ENCODE data around the gene TMTC2.

The TMTC2 gene

GRCh38 chr12:83142914-83143313, 456.2 kb downstream of the TMTC2 start:
- no peak for TF ChIP-seq CTCF (IDR thresholded peaks at IDR 0.05; ENCODE audit: extremely low read depth, missing control alignments)
- DNase-seq (ENCODE audit: low spot score) = no peak

DNA sequence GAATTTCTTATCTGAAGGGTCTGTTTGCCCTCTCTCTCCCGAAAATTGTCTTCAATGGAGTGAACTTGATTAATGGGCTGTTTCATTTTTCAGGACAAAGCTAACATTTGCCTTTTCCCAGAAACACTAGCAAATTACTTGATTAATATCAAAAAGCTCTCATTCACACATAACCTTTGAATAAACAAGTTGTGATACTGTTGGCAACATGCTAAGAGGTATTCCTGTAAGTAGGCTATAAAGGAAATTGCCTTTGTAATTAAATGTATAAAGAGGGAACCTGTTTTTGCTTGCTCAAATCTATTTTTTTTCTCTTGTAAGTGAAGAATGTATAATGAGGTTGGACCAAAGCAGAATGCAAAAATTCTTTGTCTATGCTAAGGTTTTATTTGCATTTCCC, 457.2 kb downstream of the TMTC2 start:
- no peak for DNase-seq (ENCODE audit: low spot score)
- TF ChIP-seq CTCF (IDR thresholded peaks at IDR 0.05; ENCODE audit: extremely low read depth, missing control alignments) = no peak

DNA sequence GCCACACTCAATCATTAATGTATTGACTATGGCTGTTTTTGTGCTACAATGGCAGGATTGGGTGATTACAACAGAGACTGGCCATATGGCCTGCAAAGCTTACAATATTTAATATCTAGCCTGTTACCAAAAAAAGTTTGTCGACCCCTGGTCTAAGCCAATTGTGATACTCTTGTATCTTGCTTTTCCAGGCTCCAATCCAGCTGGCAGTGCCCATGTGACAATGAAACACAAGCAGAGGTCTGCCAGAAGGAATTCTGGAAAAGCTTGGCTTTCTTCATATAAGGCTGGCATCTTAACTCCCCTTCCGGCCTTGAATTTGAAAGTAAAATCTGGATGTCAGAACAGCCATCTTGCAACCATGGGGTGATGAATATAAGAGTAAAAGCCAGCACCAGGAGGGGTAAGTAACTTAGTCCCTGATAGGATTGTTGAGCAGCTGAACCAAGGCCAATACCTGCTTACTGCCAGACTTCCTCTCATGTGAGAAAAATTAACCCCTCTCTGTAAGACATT, 458.7 kb downstream of the TMTC2 start:
- TF ChIP-seq CTCF (IDR thresholded peaks at IDR 0.05; ENCODE audit: extremely low read depth, missing control alignments) = no peak
- DNase-seq (ENCODE audit: low spot score) = no peak

DNA sequence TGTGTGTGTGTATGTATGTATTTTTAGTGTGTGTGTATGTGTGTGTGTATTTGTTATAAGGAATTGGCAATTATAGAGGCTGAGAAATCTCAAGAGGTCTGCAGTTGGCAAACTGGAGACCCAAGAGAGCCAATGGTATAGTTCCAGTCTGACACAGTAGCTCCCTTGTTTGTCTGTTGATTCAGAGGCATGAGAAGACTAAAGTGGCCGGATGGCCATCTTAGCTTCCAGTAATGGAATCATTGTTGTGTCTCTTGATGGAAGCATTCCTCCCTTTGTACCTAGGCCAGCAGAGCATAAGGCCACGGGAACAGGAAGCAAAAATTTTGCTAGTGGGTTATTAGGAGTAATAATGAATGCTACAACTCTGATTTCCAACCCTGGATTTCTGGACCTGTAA, 460.6 kb downstream of the TMTC2 start:
- no peak for DNase-seq (ENCODE audit: low spot score)
- no peak for TF ChIP-seq CTCF (IDR thresholded peaks at IDR 0.05; ENCODE audit: extremely low read depth, missing control alignments)

DNA sequence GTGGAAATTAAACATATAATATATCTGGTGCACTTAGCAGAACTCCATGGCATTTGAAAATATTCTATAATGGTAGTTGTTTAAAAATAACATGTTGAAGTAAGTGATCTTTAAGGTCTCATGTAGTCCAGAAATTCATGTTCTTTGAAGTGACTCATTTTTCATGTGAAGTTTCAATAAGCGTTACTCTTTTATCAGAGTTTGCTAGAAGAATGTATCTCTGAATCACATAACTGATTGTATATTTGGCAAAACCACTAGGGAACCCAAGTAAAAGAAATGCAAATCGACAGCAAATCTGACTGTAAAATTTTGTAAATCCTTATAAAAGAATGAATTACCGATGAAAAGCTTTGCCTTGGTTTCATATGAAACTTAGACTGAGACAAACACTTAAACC, 463.3 kb downstream of the TMTC2 start:
- TF ChIP-seq CTCF (IDR thresholded peaks at IDR 0.05; ENCODE audit: extremely low read depth, missing control alignments) = no peak
- no peak for DNase-seq (ENCODE audit: low spot score)

DNA sequence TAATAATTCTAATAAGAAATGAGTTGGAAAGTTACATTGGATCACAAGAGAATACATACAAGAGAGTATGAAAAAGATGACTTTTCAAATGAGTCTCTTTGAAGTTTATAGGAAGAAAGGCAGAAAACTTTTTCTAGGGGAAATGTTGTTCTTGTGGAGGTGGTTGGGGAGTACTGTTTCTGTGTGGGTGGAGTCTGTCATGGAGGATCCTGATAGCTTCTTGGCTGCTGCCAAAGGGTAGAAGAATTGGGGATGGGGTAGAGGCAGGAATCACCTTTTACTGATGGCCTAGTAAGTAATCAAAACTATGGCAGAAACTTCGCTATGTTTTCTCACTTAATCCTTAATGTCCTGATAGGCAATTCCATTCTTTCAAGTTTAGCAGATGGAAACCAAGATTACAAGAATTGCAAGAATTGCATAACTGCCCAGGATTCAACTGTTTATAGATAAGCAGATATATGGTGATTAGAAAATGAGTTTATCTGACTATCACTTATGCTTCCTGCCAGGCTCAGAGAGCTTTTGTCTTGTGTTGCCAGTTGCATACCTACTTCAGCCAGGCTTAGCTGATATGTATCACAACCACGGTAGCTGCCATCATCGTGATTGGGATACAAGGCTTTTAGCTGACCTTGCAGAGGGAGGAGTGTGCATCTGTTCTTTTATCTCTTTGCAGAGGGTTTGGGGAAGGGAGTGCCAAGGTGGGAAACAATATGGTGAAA, 463.9 kb downstream of the TMTC2 start:
- DNase-seq (ENCODE audit: low spot score) = no peak

More for the DNA sequence above, 463.9 kb downstream of the TMTC2 start:
- no peak for TF ChIP-seq CTCF (IDR thresholded peaks at IDR 0.05; ENCODE audit: extremely low read depth, missing control alignments)
